GM19023 (cell line): Measurements from ENCODE around the gene CFAP61.

Source experiments
- ATAC-seq: cut with Tn5 transposase; IDR thresholded peaks from one replicate; pipeline ENCODE4 v1.9.1; 2021; ENCODE audit warnings: mild to moderate bottlenecking, moderate library complexity; ENCODE audit not compliant: unreplicated experiment

The CFAP61 gene

DNA sequence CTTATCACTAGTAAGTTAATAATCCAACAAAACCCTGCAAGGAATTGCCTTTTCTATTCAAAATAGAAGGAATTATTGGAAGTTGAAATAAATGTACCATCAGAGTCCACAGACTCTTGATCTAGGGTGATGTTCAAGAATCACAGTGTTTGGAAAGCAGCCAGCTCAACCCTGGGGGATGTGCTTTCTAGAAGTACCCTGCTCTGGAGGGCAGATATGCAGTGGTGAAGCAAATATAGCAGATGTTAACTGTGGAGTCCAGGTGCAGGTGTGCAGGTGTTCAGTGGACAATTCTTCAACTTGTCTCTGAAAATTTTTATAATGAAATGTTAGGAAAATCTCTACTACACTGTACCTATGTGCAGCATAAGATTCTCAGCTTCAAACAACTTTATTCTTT lies 306.5 kb downstream of the CFAP61 start:
- ATAC-seq, result no peak

DNA sequence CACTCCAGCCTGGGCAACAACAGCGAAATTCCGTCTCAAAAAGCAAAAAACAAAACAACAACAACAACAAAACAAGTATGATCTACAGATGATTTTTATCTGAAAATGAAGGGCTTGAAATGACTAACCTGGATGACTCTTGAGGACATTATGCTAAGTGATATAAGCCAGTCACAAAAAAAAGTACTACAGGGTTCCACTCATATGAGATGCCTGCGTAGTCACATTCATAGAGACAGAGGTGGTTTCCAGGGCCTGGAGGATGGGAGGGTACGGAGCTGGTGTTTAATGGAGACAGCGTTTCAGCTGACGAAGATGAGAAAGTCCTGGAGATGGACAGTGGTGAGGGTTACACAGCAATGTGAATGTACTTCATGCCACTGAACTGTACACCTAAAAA lies 307.3 kb downstream of the CFAP61 start:
- ATAC-seq, result no peak

DNA sequence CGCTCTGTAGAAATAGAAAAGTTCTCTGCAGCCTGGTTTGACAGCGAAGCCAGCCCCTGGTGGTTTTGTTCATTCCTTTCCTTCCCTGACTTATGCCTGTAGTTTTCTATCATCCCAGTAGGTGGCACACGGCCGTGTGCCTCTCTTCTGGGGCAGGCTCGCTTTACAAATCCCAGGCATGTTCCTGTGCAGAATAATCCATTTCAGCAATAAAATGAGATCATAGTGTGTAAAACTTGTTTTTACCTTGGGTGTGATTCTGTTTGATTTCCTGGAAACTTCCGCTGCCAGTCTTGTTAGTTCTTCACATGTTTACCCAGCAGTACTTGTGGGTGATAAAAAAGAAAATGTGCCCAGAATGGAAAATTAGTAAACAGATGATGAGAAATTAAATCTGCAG lies 308.1 kb downstream of the CFAP61 start:
- ATAC-seq, result no peak

DNA sequence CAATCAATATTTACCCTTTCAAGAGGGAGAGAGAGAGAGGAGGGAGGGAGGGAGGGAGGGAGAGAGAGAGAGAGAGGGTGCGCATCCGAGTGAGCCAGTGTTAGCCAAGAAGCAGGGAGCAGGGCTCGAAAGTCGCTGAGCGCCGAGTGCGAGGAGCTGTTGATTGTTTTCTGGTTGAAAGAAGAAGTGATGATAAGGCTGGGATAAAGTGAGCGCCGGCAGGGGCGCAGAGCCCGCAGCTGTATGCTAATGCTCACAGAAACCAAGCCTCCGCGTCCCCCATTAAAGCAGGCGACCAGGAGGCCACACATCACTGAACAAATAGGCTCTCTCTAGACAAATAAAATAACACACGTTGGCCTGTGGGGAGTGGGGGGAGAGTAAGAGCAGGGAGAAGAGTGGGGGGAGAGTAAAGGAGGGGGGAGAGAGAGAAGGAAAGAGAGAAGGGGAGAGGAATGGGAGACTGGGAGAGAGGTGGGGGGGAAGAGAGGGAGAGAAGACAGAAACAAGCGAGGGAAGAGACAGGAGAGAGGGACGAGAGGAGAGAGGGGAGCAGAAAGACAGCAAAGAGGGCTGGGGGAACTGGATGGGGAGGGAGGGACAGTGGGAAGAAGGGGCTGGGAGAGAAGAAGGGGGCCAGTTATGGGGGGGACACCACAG lies 310.6 kb downstream of the CFAP61 start:
- no peak for ATAC-seq

DNA sequence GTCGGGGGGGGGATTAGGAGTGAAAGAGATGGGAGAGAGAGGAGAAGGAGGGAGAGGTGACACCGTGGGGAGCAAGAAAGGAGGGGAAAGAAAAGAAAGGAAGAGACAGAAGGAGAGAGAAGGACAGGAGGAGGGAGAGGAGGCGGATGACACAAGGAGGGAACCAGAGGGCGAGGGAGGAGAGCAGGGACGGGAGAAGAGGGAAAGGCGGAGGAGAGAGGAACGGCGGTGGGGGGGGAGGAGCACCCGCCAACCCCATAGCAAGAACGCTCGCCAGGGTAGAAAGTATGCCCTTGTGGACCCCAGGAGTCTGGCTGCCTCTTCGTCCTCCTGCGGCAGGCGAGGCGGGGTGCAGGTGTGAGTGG lies 311.1 kb downstream of the CFAP61 start:
- ATAC-seq, result no peak

DNA sequence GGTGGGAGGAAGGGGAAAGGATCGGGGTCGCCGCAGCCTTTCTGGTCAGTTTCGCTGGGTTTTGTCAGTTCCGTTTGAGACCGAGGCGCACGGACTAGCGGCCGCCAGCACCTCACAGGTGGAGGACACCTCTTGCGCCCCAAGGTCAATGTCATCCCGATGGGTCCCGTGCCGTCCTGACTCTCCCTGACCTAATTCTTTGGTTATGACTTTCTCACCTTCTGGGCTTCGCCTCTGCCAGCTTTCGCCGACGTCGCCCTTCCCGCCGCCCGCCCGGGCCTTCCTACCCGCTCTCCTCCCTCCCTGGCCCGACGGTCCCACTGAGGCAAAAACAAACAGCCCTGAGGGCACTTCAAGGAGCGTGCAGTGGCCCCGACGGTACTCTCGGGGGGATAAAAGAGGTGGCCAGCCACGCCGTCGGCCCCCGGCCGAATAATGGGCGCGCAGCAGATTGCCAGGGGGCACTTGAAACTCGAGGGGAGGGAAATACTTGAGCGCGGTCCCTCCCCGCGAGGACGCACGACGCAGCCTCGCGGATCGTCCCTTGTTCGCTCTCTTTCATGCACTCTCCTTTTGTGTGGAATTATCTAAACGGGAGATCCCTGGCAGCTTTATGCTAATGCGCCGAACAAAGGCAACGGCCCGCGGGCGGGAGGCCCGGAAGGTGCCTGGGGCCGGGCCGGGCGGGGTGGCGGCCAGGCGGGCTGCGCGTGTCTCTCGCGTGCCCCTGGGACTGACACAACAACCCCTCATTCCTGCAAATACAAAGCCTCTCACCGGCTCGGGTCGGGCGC lies 311.7 kb downstream of the CFAP61 start:
- no peak for ATAC-seq

DNA sequence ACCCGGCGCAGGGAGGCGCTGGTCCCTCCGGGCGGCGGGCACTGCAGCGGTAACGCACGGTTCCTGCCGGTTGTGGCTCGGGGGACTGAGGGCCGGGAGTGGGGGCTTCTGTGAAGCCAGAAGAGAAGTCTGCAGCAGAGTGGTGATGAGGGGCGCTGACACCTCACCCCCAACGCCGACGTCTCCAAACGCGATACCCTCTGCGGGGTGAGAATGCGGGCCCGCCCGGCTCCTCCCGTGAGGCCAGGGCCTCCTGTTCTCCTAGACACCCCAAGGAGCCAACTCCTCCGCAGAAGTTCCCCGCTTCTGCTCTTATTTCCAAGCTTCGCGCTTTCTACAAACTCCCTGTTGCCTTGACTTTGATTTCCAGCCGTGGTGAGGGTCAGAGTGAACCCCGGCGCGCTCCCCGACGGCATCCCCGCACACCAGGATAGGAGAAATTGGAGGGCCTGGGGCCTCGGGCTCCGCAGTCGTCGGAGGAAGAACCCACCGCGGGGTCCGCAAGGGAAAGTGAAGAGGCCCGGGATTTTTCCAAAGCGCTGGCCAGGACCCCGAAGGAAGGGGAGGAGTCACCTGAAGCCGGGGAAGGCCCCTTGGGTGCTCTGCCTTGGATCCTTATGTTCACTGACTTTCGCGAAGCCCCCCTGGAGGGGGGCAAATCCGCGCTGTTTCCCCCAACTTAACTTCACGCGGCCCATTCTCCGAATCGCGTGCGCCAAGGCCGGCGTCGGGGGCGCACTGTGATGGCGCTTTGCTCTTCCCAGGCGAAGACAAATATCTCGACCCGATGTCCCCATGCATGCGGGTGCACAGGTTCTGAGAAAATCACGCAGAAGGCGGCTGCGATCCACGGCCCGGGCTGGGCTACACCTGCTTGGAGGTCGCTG lies 312.5 kb downstream of the CFAP61 start:
- ATAC-seq, result no peak

DNA sequence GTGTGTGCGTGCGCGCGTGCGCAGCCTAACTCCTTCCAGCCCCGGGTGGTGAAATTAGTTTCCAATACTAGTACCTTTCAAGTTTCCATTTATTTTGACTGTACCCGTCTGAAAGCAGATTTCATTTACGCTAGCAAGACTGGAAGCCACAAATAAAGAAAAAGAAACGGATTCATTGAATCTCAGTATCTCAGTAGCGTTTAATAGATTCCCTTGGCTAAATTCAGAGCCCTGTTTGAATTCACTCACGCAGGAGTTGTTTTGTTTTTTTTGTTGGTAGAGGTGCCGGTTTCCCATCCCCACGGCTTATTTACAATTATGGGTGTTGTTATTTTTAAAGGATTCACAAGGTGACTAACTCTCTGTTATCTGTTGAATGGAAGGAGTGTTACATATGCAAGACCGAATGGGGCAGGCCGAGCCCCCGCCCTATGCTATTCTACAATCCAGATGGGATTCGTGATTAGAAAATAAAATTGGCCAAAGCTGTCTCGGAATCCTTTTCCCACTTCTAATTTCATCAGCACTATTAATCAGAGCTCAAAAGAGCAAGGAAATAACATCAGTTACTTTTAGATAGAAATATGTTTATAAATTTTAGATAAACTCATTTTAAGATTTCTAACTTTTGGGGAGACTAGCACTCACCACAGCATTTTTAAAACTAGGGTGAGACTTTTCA lies 313.3 kb downstream of the CFAP61 start:
- no peak for ATAC-seq

DNA sequence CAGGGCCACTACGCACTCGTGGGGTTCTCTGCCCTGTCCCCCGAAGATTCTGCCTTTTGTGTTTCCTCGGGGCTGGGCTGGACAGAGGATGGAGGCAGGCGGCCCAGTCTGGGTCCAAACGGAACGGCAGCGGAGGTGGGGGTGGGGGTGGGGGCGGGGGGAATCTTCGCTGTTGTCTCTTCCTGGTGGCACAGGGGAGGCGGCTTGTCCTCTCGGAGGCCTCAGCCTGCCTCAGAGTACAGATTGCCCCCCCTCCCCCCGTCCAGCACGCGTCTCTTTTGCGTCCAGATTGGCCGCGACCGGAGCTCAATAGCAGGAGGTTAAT lies 314.2 kb downstream of the CFAP61 start:
- no peak for ATAC-seq

DNA sequence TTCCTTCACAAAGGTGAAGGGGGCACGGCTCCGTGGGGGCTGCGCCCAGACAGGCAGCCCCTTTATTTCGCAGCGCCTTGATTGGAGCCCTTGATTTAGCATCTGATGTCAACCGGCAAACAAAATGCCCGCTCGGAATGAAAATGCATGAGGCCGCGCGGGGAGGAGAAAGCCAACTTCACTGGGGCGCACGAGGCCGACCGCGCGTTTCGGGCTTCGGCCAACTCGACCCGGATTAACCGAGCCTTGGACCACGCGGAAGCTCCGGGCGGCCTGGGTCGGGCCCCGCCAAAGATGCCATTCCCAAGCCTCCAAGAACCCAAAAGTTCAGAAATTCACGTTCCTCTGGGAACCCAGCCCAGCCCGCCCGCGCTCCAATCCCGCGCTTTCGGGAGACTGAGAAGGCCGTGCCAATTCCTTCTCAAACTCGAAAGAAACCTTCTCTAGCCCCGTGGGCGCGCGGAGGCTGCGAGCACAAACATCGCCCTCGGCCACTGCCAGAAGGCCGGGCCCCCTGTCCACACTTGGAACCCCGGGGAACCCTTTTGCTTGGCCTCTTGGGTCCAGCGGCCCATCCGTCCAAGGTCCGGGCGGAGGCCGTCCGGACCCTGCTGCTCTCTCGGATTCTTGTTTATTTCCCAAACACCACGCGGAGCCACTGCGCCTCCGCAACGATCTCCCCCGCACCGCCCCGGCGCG lies 314.7 kb downstream of the CFAP61 start:
- no peak for ATAC-seq

DNA sequence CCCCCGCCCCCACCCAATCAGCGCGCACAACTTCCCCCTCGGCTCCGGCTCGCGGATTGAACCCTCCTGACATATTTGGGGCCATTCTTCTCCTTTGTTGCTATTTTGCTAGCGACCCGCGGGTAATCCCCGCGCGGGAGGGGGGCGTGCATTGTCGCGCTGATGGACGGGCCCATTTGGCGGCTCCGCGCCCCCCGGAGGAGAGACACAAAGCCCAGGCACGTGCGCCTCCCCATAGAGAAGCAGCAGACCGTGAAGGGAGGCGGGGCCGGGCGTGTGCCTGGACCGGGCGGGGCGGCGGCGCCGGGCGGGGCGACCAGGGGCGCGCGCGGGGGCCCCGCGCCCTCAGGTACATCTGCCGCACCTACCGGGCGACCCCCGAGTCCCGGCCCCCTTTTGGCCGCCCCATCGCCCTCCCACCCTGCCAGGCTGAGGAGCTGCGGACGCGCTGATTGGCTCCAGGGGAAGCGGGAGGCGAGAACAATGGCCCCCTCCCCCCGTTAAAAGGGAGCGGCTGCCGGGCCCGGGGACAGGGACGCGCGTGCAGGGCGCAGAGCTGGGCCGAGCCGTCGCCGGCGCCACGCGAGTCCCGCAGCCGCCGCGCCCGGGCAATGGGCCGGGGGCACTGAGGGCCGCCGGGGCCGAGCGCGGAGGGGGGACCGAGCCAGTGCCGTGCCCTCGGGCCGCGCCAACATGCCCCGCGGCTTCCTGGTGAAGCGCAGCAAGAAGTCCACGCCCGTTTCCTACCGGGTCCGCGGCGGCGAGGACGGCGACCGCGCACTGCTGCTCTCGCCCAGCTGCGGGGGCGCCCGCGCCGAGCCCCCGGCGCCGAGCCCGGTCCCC lies 315.5 kb downstream of the CFAP61 start, which contains the start of gene INSM1:
TSS of gene INSM1 (plus strand) at position 530 of the 843 bp plus-strand sequence. CDS start at position 694, 164 bp downstream.
- no peak for ATAC-seq

DNA sequence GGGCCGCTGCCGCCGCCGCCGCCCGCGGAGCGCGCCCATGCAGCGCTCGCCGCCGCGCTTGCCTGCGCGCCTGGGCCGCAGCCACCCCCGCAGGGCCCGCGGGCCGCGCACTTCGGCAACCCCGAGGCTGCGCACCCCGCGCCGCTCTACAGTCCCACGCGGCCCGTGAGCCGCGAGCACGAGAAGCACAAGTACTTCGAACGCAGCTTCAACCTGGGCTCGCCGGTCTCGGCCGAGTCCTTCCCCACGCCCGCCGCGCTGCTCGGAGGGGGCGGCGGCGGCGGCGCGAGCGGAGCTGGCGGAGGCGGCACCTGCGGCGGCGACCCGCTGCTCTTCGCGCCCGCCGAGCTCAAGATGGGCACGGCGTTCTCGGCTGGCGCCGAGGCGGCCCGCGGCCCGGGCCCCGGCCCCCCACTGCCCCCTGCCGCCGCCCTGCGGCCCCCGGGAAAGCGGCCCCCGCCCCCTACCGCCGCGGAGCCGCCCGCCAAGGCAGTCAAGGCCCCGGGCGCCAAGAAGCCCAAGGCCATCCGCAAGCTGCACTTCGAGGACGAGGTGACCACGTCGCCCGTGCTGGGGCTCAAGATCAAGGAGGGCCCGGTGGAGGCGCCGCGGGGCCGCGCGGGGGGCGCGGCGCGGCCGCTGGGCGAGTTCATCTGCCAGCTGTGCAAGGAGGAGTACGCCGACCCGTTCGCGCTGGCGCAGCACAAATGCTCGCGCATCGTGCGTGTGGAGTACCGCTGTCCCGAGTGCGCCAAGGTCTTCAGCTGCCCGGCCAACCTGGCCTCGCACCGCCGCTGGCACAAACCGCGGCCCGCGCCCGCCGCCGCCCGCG lies 316.3 kb downstream of the CFAP61 start:
- ATAC-seq, result no peak

DNA sequence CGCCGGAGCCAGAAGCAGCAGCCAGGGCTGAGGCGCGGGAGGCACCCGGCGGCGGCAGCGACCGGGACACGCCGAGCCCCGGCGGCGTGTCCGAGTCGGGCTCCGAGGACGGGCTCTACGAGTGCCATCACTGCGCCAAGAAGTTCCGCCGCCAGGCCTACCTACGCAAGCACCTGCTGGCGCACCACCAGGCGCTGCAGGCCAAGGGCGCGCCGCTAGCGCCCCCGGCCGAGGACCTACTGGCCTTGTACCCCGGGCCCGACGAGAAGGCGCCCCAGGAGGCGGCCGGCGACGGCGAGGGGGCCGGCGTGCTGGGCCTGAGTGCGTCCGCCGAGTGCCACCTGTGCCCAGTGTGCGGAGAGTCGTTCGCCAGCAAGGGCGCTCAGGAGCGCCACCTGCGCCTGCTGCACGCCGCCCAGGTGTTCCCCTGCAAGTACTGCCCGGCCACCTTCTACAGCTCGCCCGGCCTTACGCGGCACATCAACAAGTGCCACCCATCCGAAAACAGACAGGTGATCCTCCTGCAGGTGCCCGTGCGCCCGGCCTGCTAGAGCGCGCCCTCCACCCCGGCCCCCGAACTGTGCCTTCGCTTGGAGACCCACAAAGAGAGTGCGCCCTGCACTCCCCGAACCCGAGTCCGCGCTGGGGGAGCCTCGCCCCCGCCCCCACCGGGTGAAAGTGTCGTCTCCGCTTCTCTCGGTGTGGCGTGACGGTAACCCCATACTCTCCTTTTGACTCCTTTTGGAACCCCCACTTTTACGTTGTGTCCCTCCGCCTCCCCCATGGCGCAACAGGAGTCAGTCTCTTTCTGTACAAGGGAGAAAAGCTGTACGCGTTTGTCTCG lies 317.1 kb downstream of the CFAP61 start:
- no peak for ATAC-seq

DNA sequence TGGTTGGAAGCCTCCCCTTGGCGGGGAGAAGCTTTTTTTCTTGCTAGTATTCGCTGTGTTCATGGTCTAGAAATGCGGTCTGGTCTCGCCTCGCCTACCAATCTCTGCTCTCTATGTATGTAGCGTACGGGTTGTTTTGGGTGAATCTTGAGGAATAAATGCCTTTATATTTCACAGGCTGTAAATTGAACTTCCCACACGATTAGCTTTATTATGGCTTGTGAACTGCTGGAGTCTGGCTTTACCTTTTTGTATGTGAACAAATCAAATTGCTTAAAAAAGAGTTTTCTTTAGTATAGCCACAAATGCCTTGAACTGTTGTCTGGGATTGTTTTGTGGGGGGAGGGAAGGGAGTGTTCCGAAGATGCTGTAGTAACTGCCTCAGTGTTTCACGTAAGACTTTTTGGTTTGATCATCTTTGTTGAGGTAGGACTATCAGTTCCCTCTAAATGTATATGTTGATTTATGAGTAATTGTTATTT lies 317.8 kb downstream of the CFAP61 start:
- ATAC-seq, result no peak

DNA sequence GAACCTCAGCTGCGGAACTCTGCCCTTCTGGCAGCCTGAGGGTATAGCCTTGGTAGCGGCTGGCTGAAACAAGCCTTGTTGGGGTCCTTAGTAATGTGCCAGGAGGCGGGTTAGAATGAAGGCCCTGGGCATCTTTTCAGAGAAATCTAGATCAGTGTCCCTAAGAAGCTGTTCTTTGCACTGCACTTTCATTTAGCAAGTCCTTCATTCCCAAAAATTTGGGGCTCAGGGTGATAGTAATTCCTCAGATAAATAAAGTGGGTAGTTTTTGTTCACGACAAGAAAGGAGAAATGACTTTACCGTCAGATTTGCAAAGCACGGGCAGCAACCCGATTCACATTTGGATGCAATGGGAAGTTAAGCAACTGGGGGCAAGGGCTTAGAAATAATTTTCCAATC lies 318.8 kb downstream of the CFAP61 start:
- ATAC-seq, result no peak

DNA sequence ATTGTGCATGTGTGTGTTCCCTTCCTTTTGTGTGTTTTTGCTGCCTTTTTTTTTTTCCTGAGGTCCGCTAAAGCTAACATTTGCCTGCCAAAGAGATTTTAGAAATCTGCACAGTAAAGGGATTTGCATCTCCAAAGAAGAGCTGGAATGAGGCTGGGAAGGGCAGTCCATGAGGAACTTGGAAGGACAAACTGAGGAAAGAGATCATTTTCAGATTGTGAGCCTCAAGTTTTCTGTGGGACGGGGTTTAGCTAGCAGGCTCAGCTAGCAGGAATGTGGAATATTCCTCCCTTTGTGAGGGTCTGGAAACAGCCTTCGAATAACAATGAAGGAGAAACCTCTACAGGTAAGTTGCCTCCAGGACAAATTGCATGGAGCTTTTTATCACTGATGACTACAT lies 319.3 kb downstream of the CFAP61 start:
- no peak for ATAC-seq

DNA sequence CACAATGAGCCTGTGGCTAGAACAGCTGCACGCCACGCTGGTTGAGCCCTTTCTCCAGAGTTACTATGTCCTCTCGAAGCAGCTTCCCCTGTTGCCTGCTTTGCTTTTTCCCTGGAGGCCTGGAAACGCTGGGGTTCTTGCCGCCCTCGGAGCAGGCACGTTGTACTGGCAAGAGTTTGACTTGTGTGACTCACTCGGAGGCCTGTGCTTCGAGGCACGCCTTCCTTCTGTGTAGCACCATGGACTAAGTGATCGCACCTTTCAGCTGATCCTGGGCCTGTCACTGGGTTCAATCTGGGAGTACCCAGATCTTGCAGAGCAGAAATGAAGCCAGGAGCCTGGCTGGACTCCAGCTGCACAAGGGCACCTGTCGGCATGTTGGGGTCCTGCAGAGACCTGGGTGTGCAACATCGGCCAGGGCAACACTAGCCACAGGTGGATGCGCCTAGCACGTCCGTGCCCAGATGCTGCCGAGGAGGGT lies 320.8 kb downstream of the CFAP61 start:
- no peak for ATAC-seq

DNA sequence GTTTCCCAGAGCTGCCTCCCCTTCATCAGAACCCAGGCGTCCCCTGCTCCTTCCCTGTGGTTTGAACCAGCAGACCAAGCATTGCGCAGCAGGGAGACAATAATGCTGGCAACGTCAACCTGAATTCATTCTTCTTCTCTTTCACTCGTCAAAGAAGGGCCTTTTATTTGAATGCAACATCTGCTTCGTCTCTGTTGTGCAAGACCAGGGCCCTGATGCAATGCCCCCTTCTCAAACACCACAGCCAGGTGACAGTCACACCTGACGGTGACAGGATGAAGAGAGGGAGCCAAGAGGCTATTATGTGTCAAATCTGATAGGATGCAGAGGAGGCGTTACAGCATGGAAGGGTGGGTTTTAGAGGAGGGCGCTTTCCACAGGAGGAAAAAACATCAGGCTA lies 323.5 kb downstream of the CFAP61 start:
- no peak for ATAC-seq
